ENCODE measurements around the gene MCUB.

The MCUB gene

GRCh38 chr4:109682875-109683274, 122.8 kb downstream of the MCUB start:
- H3K4me3 ChIP-seq (ENCODE audit: low read depth, low read length), result no peak overlapping the region
- no peak for TF ChIP-seq CTCF (IDR thresholded peaks at IDR 0.05; ENCODE audit: borderline replicate concordance, insufficient read depth, low read depth, low read length)

GRCh38 chr4:109683621-109684253, 123.7 kb downstream of the MCUB start:
- no peak overlapping the region for H3K4me3 ChIP-seq (ENCODE audit: low read depth, low read length)
- TF ChIP-seq CTCF (IDR thresholded peaks at IDR 0.05; ENCODE audit: borderline replicate concordance, insufficient read depth, low read depth, low read length), result no peak

- TF ChIP-seq CTCF (IDR thresholded peaks at IDR 0.05; ENCODE audit: borderline replicate concordance, insufficient read depth, low read depth, low read length), result no peak
- H3K4me3 ChIP-seq (ENCODE audit: low read depth, low read length), result no peak overlapping the region
Observed at GRCh38 chr4:109684727-109685126, 124.7 kb downstream of the MCUB start.

- H3K4me3 ChIP-seq (ENCODE audit: low read depth, low read length), result no peak overlapping the region
Observed at GRCh38 chr4:109690690-109691410, 130.8 kb downstream of the MCUB start.

GRCh38 chr4:109691411-109691920, 131.4 kb downstream of the MCUB start:
- TF ChIP-seq CTCF (IDR thresholded peaks at IDR 0.05; ENCODE audit: borderline replicate concordance, insufficient read depth, low read depth, low read length), result no peak
- H3K4me3 ChIP-seq (ENCODE audit: low read depth, low read length), result no peak overlapping the region

More at GRCh38 chr4:109690690-109691410, 130.8 kb downstream of the MCUB start:
- no peak for TF ChIP-seq CTCF (IDR thresholded peaks at IDR 0.05; ENCODE audit: borderline replicate concordance, insufficient read depth, low read depth, low read length)

- no peak overlapping the region for H3K4me3 ChIP-seq (ENCODE audit: low read depth, low read length)
- no peak for TF ChIP-seq CTCF (IDR thresholded peaks at IDR 0.05; ENCODE audit: borderline replicate concordance, insufficient read depth, low read depth, low read length)
Observed at GRCh38 chr4:109698656-109699055, 138.6 kb downstream of the MCUB start.

Data from GM12875 (cell line).